Measurements from ENCODE around the gene SLC25A11.
"Not testable (repeated sequence)": the region's sequence is repeated elsewhere in the genome, so short reads cannot be mapped to it uniquely, and the experiment has no call there.

SLC25A11 gene

GRCh38 chr17:4908711-4909496, 30.9 kb downstream of the SLC25A11 start:
- no peak for DNase-seq

GRCh38 chr17:4908301-4908700, 31.5 kb downstream of the SLC25A11 start:
- DNase-seq, result no peak

GRCh38 chr17:4906642-4907041, 33.2 kb downstream of the SLC25A11 start:
- not testable (repeated sequence) for DNase-seq

GRCh38 chr17:4903051-4903818, 36.6 kb downstream of the SLC25A11 start, which contains the start of gene CHRNE:
Gene CHRNE (minus strand): TSS chr17:4903098. CDS start chr17:4903063, 35 bp downstream.
- DNase-seq, result peak; percentile 10

DNA sequence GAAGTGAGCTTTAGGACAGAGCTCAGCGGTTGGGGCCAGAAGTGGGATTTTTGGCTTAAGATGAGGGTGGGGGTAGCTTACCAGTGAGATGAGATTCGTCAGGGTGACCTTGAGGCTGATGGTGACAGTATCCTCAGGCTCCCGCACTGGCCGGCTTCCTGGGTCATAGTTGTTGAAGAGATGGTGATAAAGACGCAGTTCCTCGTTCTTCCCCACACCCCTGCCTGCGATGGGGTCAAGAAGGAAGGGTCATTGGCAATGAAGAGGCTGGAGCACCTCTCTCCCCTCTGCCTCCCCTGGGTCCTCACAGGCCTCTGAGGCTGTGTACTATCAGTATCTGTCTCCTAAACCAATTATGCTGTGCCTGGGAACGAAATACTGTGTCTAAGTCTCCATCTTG, 37.3 kb downstream of the SLC25A11 start:
- DNase-seq, result no peak

- DNase-seq, result no peak
Observed at GRCh38 chr17:4901648-4902344, 38.0 kb downstream of the SLC25A11 start.

GRCh38 chr17:4901108-4901647, 38.7 kb downstream of the SLC25A11 start:
- DNase-seq, result no peak

GRCh38 chr17:4900231-4901107, 39.4 kb downstream of the SLC25A11 start:
- DNase-seq, result no peak

- DNase-seq, result no peak
Observed at GRCh38 chr17:4899341-4900230, 40.3 kb downstream of the SLC25A11 start, which contains the start of gene C17orf107. Gene C17orf107 (plus strand): TSS chr17:4899536. CDS start chr17:4899763, 227 bp downstream.

GRCh38 chr17:4898927-4899326, 40.9 kb downstream of the SLC25A11 start:
- DNase-seq, result no peak

DNA sequence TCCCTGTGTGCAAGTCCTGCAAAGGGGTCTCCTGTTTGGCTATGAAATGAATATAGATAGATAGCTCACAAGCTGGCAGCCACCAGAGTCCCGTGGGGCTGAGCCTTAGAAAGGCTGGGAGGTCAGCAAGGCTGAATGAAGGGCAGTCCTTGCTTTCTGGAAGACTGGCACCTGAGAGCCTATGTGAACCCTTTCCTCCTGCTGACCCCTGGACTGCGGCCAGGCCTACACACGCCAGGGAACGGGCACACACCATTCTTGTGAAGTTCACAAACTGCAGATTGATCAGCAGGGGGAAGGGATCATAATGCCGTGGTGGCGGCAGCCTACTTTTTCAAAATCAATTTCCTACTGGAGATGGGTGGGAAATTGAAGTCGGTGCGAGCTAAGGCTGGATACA, 41.5 kb downstream of the SLC25A11 start:
- no peak for DNase-seq

- DNase-seq, result no peak
Observed at GRCh38 chr17:4897785-4898184, 42.1 kb downstream of the SLC25A11 start.

- DNase-seq, result no peak
Observed at GRCh38 chr17:4897198-4897687, 42.6 kb downstream of the SLC25A11 start.

DNA sequence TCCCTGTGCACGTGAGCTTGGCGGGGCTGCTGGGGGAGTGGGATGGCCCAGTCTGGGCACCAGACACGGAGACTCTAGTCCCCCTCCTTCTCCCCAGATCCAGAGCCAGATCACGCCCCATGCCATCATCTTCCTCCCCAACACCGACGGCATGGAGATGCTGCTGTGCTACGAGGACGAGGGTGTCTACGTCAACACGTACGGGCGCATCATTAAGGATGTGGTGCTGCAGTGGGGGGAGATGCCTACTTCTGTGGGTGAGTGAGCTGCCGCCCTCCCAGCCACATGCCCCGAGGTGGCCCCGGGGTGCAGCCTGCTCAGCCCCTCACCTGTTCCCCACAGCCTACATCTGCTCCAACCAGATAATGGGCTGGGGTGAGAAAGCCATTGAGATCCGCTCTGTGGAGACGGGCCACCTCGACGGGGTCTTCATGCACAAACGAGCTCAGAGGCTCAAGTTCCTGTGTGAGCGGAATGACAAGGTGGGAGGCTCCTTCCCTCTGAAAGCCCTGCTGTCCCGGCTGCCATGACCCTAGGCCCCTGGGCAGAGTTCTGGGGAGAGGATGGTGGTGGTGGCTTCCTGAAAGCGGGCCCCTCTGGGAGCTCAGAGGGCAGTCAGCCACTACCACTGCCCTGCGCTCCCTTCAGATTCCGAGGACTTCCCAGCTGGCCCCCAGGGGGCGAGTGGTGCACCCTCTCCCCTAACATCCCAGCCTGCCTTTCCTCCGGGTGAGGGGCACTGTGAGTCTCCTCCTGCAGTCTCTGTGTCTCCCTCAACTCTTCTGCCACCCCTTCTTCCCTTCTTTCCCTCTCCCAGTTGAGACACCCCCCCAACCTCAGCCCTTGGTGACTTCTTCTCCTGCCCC, 43.3 kb downstream of the SLC25A11 start:
- no peak for DNase-seq

DNA sequence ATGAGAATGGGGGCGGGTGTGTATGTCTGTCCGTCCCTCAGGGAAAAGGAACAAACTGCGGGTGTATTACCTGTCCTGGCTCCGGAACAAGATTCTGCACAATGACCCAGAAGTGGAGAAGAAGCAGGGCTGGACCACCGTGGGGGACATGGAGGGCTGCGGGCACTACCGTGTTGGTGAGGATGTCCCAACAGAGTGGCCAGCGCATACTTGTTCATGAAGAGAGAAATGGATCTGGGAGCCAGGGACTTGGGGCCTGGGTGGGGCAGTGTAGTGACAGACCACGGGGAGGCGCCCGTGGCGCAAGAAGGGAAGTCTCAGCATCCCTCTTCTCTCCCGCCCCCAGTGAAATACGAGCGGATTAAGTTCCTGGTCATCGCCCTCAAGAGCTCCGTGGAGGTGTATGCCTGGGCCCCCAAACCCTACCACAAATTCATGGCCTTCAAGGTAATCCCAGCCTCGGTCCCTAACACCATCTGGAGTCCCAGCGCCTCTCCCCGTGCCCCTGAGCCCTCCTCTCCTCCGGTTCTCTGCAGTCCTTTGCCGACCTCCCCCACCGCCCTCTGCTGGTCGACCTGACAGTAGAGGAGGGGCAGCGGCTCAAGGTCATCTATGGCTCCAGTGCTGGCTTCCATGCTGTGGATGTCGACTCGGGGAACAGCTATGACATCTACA, 44.1 kb downstream of the SLC25A11 start:
- DNase-seq, result no peak

DNA sequence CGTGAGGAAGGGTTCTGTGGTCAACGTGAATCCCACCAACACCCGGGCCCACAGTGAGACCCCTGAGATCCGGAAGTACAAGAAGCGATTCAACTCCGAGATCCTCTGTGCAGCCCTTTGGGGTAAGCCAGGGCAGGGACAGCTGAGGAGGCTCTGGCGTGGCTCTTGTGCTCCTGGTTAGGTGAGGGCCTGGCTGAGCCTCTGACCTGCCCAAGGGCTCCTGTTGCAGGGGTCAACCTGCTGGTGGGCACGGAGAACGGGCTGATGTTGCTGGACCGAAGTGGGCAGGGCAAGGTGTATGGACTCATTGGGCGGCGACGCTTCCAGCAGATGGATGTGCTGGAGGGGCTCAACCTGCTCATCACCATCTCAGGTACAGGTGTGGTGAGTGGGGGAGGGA, 44.7 kb downstream of the SLC25A11 start:
- no peak for DNase-seq

DNA sequence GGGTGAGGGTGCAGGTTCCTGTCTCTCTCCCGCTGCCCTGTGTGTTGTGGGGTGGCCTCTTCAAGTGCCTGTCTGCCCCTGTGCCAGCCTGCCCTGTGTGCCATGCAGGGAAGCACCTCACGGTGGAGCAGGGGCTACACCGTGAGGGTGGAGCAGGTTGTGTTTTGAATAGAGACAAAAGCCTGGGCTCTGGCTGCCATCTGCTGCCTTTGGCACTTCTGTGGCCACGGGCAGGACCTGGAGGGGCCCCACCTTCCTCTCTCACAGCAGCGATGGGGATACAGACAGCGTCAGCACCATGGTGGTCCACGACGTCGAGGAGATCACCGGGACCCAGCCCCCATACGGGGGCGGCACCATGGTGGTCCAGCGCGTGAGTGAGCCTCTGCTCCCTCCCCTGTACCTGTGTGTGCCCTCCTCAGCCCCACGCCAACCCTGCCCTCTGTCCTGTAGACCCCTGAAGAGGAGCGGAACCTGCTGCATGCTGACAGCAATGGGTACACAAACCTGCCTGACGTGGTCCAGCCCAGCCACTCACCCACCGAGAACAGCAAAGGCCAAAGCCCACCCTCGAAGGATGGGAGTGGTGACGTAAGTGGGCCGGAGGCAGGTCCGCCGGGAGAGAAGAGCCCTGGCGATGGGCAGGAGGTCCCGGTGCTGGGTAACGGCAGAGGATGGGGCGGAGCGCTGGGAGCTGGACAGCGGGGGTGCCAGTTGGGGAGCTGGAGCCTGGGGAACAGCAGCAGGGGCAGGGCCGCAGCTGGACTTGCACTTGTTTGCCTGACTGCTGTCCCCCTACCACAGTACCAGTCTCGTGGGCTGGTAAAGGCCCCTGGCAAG, 45.9 kb downstream of the SLC25A11 start:
- no peak for DNase-seq

DNA sequence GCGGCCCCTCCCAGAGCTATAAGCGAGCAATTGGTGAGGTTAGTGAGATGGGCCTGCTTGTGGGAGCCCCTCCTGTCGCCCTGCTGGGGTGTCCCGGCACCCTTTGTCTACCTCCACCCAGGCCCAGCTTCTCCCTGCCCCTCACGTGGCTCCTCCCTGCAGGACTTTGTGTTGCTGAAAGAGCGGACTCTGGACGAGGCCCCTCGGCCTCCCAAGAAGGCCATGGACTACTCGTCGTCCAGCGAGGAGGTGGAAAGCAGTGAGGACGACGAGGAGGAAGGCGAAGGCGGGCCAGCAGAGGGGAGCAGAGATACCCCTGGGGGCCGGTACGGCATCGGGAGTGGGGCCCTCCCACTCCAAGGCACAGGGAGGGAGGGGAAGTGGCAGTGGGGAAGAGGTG, 46.6 kb downstream of the SLC25A11 start:
- DNase-seq, result no peak

Data from NCI-H2081 treated with DMSO at 0.1 percent for 48 hours (cell line).